GM19240 (cell line): ENCODE results near the gene MPPE1.
"Not testable (repeated sequence)": the region's sequence is repeated elsewhere in the genome, so short reads cannot be mapped to it uniquely, and the experiment has no call there.

ENCODE experiments used
- DNase-seq: peaks from one replicate; pipeline ENCODE4 v3.0.0; 2011; ENCODE audit warnings: low spot score; ENCODE audit not compliant: insufficient read length

The MPPE1 gene

GRCh38 chr18:11908182-11909060 is at the start of gene MPPE1:
MPPE1 (minus strand) TSS chr18:11908317; CDS start chr18:11897264, 11,053 bp downstream.
- peak; percentile 80 for DNase-seq

- DNase-seq, result no peak
Observed at GRCh38 chr18:11957636-11958035, 49.5 kb upstream of the MPPE1 start.

GRCh38 chr18:11956371-11957308 is 48.5 kb upstream of the MPPE1 start:
- no peak for DNase-seq

- no peak for DNase-seq
Observed at GRCh38 chr18:11955239-11956029, 47.3 kb upstream of the MPPE1 start.

DNA sequence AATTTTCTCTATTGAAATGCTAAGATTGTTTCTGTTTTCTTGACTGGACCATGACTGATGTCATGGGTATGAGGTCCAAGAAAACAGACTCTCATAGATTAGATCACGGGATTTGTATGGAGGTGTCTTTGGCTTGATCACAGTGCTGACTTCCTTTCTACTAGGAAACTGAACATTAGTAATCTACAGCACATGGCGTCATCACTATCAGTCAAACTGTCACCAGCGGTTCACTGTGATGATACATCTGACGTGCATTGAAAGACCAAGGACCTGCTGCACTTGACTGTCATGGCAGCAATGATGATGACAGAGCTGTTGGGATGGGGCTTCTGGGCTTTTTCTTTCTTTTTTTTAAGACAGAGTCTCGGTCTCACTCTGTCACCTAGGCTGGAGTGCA is 45.0 kb upstream of the MPPE1 start:
- DNase-seq, result no peak

DNA sequence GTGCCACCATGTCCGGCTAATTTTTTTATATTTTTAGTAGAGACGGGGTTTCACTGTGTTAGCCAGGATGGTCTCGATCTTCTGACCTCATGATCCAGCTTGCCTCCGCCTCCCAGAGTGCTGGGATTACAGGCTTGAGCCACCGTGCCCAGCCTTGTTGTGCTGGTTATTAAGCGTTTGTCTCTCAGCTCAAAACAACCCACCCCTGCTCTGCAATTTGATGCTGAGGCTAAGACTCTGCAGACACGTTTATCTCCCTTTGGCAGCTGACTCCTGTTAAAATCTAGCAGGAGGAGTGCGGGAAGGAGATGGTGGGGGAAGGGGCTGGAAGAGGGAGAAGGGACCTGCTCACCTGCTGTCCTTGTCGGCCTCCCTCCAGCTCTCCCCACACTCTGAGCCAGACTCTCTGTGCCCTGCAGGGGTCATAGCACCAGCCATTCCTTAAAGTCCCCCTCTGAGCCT is 43.3 kb upstream of the MPPE1 start:
- no peak for DNase-seq

GRCh38 chr18:11950824-11951223 is 42.7 kb upstream of the MPPE1 start:
- no peak for DNase-seq

DNA sequence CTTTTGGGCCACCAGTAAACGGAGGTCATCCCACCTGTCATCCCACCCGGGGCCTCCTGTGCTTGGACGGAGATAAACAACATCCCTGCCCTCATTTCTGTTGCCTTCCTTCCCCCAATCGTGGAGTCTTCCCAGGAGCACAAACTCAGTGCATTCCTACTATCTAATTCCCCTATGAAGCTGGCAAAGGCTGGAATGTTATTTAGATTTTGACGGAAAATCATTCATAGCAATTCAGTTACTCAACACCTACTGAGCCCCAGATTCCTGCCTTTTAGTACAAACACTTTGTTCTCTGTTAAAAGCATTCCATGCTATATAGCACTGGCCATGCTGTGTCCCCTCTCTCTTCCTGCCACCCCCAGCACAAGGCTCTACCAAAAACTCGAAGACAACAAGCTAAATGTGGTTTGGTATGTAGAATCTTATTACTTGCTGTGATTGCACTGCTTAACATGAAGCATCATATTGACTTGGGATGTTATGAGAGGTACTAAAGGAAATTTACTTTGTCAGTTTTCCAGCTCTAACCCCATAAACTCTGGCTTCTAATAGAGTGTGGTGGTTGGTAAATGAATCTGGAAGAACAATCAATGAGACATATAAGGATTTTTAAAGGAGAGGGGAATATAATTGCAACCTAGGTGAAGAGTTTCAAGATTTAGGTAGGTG is 40.9 kb upstream of the MPPE1 start:
- no peak for DNase-seq

- peak; percentile 16 for DNase-seq
Observed at GRCh38 chr18:11947214-11948191, 39.4 kb upstream of the MPPE1 start.

- DNase-seq, result no peak
Observed at GRCh38 chr18:11946756-11947155, 38.6 kb upstream of the MPPE1 start.

DNA sequence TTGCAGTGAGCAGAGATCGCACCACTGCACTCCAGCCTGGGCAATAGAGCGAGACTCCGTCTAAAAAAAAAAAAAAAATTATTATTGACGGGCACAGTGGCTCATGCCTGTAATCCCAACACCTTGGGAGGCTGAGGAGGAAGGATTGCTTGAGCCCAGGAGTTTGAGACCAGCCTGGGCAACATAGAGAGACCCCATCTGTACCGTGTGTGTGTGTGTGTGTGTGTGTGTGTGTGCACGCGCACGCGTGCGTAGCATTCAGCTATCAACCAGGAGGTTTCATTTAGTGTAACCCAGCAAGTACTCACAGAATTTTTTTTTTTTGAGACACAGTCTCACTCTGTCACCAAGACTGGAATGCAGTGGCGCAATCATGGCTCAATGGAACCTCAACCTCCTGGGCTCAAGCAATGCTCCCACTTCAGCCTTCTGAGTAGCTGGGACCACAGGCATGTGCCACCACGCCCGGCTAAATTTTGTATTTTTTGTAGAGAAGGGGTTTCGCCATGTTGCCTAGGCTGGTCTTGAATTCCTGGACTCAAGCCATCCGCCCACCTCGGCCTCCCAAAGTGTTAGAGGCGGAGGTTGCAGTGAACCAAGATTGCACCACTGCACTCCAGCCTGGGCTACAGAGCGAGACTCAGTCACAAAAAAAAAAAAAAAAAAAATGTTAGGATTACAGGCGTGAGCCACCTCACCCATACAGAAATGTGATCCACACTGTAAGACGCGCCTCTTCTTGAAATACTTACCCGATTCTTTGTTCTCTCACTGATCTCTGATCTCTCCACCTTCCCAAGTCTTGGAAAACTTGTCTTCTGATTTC is 37.9 kb upstream of the MPPE1 start:
- not testable (repeated sequence) for DNase-seq

- DNase-seq, result no peak
Observed at GRCh38 chr18:11944786-11945185, 36.7 kb upstream of the MPPE1 start.

GRCh38 chr18:11944252-11944651 is 36.1 kb upstream of the MPPE1 start:
- no peak for DNase-seq

DNA sequence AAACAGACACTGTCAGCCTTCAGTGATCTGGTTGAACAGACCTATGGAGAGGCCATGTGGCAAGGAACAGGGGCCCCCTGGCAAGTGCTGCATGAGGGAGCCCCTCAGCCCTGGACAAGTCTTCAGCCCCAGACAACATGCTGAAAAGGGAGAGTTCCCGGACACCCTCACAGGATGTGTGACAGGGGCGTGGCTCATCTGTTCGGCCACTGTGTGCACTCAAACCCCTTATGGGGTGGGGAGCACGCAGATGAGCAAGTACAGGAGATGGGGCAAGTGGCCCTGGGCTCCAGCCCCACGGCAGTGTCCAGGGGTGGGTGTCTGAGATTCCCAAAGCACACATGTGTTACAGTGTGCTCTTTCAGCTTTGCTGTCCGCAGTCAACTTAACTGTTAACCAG is 35.4 kb upstream of the MPPE1 start:
- DNase-seq, result no peak

DNA sequence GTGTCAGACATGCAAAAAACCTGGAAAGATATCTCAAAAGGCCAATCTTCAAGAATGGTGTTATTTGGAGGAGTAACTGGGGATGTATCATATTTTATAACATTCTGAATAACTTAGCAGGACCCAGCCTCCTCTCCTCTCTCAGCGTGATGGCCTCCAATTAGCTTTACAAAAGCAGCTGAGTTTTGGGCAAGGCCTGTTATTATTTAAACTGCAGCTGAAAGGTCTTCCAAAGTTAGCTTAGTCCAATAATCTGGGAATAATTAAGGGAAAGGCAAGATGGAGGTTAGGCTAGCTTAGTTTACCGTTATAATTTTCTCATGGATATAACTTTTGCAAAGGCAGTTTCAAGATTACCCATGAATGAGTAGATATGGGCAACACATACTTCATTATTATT is 32.8 kb upstream of the MPPE1 start:
- no peak for DNase-seq

DNA sequence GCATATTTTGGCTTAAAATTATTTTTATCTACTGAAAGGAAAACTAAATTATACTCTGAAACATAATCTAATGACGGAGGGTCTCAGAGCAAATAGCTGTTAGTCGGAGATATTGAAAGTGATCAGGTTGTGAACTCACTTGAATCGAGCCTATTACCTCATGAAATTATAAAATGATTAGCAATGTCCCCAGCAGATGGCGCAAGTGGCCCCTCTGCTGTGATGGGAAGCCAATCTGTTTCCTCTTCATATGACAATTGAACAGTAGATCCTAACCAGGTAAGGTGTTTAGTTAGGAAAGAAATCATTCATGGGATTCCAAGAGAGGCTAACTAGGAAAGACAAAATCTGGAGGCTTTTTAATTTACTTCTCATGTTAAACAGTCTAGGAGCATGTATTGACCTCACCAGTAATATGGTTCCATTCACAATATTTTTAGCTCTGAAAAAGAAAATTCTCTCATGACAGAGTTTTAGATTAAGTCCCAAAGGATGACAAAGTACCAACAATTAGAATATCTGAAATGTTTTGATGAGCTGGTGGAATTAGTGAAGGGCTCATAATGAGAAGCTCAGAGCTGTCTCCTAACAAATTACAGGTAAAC is 29.9 kb upstream of the MPPE1 start:
- peak; percentile 53 for DNase-seq

GRCh38 chr18:11932393-11932792 is 24.3 kb upstream of the MPPE1 start:
- no peak for DNase-seq

DNA sequence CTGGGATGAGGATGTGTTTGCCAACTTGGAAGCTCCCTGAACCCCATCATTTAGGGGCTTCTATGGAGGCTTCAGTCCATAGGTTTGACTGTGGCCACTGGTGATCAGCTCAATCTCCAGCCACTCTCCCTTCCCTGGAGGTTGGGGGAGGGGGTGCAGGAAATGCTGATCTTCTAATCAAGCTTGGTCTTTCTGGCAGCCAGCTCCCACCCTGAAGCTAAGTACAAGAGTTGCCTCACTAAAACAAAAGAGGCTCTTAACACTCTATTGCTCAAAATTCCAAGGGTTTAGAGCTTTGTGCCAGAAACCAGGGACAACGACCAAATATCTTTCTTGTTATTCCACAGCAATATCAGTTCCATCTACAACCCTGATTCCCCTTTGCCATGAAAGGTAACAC is 19.4 kb upstream of the MPPE1 start:
- no peak for DNase-seq
